GM18526 (cell line): ENCODE measurements around the gene CRACR2A.

Source experiments
- POLR2A ChIP-seq: IDR thresholded peaks from 3 replicates; pipeline ENCODE4 v1.6.1; 2011; ENCODE audit not compliant: insufficient read length; ENCODE audit errors: extremely low read depth

CRACR2A gene

DNA sequence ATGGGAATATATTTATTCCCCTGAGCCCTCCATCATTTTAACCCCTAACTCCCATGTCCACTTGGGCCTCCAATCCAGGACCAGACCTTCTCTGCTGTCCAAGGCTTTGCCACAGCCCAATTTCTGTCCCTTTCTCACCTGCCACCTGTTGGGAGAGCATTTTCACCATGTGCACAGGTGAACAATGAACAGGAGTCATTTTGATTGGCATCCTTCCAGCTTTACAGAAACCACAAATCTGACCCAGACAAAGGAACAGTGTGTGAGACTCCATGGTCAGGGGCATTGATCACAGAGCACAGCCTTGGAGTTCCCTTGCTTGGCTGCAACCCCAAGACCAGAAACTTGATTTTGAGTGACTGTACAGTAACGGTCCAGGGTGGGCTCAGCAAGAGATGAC is 91.9 kb downstream of the CRACR2A start:
- TF ChIP-seq POLR2A: no peak

- no peak for TF ChIP-seq POLR2A
These were observed 94.4 kb downstream of the CRACR2A start for GRCh38 chr12:3658327-3659163.

DNA sequence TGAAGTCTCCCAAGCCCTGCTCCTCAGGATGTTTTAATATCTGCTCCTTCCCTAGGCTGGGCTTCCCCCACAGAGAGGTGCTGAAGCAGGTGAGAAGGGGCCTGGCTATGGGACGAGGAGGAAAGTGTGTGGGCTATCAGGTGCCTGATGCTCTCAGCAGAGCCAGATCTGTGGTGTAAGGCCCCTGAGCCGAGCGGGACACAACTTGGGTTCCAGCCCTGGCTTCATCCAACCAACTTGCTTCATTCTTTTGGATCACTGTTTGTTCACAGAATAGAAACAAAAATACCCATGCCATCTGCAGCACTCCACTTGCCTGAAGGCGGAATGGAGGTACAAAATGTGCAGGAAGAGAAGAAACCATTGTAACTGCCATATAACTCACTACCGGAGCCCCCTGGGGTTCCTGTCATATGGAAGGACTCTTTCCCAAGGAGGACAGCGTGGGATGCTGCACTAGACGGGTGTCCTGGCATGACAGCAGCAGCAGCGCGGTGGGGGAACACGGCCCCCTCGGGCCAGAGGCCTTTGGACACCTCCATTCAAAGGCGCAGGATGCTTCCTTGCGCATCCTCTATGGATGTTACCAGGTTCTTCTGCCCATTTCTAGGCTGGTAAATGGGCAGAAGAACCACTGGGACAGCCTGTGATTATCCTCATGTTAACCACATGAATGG is 95.8 kb downstream of the CRACR2A start:
- TF ChIP-seq POLR2A: no peak

GRCh38 chr12:3655328-3655900 is 97.5 kb downstream of the CRACR2A start:
- TF ChIP-seq POLR2A: no peak

GRCh38 chr12:3651585-3652424 is 101.1 kb downstream of the CRACR2A start:
- TF ChIP-seq POLR2A: no peak

DNA sequence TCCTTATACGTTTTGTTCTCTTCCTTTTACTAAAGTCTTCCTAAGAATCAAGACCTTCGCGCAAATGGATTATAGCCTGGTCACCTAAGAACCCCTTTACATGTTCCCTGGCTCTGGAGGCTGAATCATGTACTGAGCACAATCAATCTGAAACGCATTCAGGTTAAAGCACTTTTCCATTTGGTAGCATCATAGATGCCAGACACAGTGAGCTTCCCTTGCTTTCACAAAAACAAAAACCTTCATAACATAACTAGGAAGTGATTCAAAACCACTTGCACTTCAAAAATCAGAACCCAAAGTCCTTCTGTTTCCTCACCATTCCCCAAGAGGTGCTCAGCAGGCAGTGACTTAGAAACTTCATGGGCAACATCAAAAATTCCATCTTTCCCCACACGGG is 105.4 kb downstream of the CRACR2A start:
- no peak for TF ChIP-seq POLR2A

GRCh38 chr12:3646561-3647241 is 106.2 kb downstream of the CRACR2A start:
- TF ChIP-seq POLR2A: no peak

DNA sequence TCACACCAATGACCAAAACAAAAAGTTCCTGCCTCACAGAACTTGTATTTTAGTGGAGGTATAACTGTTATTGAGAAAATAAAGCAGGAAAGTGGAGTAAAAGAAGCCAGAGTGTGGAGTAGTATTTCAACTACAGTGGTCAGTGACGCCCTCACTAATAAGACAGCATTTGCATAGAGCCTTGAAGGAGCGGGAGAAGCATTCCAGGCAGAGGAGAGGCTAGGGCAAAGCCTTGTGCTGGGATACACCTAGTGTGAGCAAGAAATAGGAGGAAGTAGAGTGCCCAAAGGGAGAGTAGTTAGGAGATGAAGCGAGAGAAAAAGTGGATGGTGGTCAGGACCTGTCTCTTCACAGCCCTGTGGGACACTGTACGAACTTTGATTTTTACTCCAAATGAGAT is 107.8 kb downstream of the CRACR2A start:
- TF ChIP-seq POLR2A: no peak

DNA sequence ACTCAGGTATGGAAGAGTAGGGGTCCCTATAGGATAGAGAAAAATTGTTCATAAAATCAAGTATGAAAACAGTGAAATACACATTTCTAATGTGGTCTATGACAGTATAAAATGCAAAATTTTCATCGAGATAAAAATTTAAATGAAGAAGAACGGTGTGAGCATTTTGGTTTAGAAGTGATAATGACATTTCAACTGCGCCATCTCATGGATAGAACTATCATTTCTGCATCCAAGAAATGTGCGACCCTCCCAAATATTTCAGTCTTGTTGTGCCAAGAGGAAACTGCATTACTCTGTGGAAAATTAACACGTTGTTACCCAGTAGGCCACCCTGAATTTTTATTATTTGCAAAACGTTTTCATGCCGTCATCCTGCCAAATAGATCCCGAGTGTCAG is 108.8 kb downstream of the CRACR2A start:
- TF ChIP-seq POLR2A: no peak

- TF ChIP-seq POLR2A: no peak
These were observed 111.4 kb downstream of the CRACR2A start for GRCh38 chr12:3641428-3642018.

DNA sequence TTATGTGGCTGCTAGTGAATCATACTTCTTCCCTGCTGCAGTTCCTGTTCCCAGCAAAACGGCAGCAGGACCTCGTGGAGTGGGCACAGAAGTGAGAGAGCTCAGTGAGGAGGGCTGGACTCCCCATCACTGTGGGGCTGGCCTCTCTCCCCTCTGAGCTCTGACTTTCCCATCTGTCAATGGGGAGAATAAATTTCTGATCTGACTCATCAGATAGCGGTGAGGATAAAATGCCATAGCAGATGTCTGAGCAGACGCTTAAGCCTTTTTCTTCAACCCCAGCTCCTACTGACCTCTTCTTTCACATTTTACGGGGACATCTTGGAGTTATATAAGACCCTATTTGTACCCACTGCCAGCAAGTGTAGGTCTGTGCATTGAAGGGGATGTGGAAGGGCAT is 116.6 kb downstream of the CRACR2A start:
- no peak for TF ChIP-seq POLR2A

GRCh38 chr12:3634348-3634747 is 118.6 kb downstream of the CRACR2A start:
- TF ChIP-seq POLR2A: no peak

DNA sequence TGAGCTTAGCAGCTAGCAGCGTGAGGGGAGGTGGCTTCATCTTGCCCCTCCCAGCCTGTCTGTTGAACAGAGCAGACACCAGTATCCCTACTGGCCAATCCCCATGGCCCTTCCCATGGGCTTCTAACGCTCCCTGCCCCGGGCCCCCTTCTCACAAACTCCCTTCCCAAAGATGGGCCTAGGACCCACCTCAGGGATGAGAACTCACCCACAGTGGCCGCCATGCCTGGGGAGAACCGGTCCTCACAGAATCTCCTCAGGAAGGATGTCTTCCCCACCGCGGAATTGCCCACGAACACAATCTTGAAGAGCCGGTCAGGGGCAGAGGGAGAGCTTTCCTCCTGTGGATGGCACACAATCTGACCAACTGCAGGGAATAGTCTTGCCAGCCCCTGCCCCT is 119.5 kb downstream of the CRACR2A start:
- TF ChIP-seq POLR2A: no peak

- TF ChIP-seq POLR2A: no peak
These were observed 120.2 kb downstream of the CRACR2A start for GRCh38 chr12:3632754-3633153.
